GM12801 (cell line): Measurements from ENCODE around the gene ALDH3B1.

Experiments
- TF ChIP-seq, protein P1 (sequence below): IDR thresholded peaks from one replicate; pipeline ENCODE4 v1.5.1; 2011; ENCODE audit warnings: control low read depth; ENCODE audit not compliant: insufficient read length; ENCODE audit errors: extremely low read depth

The ALDH3B1 gene

DNA sequence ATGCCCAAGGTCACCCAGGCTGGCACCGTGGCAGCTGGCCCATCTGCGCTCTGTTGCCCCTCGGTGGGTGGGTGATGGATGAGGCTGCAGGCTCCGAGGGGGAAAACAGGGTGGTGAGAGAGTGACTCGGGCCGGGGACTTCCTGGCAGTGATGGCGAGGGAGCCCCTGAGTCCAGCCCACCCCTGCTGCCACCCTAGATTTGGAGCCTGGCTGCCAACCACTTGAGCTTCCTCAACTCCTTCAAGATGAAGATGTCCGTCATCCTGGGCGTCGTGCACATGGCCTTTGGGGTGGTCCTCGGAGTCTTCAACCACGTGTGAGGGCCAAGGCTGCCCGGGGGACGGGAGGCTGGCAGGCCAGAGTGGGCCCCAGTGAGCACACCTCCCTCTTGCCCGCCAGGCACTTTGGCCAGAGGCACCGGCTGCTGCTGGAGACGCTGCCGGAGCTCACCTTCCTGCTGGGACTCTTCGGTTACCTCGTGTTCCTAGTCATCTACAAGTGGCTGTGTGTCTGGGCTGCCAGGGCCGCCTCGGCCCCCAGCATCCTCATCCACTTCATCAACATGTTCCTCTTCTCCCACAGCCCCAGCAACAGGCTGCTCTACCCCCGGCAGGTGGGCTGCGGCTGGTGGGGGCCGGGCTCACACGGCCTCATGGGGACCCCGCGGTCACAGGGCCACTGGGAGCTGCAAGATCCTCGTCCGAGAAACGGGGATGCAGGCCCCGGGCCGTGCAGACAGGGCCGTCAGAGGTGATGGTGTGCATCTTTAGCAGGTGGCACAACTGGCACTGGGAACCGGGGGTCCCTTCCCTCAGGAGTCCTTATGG is 38.8 kb downstream of the ALDH3B1 start:
- TF ChIP-seq, protein P1, sequence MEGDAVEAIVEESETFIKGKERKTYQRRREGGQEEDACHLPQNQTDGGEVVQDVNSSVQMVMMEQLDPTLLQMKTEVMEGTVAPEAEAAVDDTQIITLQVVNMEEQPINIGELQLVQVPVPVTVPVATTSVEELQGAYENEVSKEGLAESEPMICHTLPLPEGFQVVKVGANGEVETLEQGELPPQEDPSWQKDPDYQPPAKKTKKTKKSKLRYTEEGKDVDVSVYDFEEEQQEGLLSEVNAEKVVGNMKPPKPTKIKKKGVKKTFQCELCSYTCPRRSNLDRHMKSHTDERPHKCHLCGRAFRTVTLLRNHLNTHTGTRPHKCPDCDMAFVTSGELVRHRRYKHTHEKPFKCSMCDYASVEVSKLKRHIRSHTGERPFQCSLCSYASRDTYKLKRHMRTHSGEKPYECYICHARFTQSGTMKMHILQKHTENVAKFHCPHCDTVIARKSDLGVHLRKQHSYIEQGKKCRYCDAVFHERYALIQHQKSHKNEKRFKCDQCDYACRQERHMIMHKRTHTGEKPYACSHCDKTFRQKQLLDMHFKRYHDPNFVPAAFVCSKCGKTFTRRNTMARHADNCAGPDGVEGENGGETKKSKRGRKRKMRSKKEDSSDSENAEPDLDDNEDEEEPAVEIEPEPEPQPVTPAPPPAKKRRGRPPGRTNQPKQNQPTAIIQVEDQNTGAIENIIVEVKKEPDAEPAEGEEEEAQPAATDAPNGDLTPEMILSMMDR = no peak

DNA sequence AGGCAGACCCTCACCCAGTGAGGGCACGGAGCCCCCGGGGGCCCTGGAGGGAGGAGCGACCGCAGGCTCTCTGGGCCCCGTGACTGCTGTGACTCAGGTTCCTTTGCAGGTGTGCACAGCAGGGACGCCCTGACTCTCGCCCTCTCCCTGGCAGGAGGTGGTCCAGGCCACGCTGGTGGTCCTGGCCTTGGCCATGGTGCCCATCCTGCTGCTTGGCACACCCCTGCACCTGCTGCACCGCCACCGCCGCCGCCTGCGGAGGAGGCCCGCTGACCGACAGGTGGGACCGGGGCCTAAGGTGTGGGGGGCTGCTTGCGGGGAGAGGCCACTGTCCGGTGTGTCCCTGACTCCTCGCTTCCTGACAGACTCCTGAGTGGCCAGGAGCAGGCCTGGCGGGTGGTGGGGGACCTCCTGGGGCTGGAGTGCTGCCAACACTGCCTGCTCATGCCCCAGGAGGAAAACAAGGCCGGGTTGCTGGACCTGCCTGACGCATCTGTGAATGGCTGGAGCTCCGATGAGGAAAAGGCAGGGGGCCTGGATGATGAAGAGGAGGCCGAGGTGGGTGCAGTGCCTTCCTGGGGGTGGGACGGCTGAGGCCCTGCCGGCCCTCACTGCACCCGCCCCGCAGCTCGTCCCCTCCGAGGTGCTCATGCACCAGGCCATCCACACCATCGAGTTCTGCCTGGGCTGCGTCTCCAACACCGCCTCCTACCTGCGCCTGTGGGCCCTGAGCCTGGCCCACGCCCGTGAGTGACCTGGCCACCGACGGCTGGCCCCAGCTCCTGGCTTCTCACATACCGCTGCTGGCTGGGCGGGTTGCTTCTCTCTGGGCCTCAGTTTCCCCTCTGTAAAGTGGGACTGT is 39.6 kb downstream of the ALDH3B1 start:
- TF ChIP-seq, protein P1 = no peak

DNA sequence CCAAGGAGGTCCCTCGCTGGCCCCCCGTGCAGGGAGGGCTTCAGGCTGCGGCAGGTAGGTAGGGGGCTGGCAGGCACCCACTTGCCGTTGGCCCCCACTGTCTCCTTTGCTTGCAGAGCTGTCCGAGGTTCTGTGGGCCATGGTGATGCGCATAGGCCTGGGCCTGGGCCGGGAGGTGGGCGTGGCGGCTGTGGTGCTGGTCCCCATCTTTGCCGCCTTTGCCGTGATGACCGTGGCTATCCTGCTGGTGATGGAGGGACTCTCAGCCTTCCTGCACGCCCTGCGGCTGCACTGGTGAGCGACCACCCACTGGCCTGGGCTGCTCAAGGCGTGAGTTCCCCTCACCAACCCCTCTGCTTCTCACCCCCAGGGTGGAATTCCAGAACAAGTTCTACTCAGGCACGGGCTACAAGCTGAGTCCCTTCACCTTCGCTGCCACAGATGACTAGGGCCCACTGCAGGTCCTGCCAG is 40.3 kb downstream of the ALDH3B1 start:
- TF ChIP-seq, protein P1 = no peak

DNA sequence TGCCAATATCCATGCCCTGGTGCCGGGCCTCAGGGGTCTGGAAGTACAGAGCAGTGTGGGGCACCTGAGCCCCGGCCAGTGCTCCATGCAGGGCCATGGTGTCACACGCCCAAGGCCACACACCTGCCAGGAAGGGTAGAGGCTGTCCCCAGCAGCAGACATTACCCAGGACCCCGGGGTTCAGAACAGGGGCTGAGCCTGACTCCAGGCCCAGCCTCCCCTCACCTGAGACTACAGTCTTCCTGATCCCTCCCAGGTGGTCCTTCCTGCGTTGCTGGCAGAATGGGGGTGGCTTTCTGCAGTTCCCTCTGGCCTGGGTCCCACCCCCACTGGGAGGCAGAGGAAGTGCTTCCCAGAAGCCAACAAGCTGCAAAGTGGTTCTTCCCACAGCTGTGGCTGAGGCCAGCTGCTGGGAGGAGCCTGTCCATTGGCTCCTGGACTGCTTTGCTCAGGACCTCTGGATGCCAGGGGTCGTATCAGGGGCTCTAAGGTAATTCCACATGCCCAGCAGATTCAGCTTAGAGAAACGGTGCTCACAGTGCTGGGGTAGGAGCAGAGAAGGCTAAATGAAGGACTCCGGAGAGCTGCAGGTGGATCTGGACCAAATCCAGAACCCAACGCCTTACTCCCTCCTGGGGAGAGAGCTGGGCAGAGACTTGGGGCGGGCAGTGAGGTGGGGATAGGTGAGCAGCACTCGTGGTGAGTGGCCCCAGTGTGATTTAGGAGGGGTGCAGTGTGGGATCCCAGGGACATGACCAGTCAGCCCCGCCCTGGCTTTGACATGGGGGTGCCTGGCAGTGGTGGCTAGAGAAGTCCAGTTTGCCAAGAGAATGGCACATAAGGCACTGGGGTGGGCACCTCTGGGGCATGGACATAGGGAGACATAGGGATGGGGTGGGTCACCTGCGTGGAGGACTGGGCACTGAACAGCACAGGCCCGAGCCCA is 41.3 kb downstream of the ALDH3B1 start:
- TF ChIP-seq, protein P1 = no peak

DNA sequence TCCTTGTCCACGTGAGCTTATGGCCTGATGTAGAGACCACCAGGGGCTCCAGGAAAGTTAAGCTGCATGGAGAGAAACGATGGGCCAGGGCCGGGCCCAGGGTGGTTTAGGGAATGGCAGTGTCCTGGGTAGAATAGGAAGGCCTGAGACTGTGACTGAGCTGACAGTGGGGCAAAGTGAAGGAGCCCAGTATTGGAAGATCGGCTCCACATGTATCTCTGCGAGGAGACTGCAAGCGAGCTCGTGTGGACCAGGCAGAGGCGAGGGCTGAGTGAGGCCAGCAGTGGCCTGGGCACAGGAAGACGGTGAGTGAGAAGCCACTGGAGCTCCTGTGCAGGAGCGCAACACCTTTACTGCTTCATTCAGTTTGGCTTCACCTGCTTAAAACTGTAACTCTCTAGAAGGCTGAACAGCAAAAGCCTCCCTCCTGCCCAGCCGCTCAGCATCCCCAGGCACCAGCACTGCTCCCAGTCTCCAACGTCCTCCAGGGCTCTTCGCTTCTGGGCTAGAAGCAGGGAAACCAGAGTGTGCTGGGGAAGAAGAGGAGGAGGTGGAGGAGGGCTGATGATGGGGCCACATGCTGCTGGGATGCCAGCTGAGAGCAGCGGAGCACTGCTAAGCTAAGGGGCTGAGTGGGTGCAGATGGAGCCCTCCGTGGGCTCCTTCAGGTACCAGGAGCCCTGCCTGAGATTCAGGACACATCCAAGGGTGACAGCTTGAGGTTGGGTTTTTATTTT is 42.2 kb downstream of the ALDH3B1 start:
- TF ChIP-seq, protein P1 = no peak

DNA sequence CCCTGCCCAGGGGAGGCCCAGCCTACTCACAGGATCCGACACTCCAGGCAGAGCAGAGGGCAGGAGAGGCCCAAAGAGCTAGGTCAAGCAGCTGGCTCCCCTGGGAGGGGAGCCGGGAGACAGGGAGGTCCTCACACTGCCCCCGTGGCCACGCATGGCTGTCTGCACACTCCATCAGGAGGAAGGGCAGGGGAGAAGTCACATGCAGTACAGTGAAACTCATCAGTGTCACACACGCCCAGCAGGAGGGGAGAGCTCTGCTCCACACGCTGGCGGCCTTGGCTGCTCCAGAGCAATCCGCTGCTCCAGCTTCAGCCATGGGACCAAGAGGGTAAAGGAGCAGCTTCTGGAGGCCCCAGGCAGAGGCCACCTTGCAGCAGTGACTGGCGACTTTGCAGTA is 43.0 kb downstream of the ALDH3B1 start:
- TF ChIP-seq, protein P1 = no peak
